Dorsolateral prefrontal cortex (tissue), 118 donors: ENCODE results near the gene DDX1. TPM values are rescaled to one million over a fixed set of nuclear protein-coding genes. Genes with fewer than 3 reads are reported as not detected.

Source experiments
- total RNA-seq, 120 experiments: library from RNA; stranded (reverse); gene quantifications; one replicate each; pipeline versions ENCODE4 v1.2.3 to v1.2.4, GENCODE V29; 2022

Gene DDX1
- total RNA-seq, 120 experiments from 2014 or later: 55.0 to 151 (median 117) TPM

Other genes with a start within 250 kb of the DDX1 start
- 10 to 100 TPM; 54.5 to 99.1 (median 74.0) TPM for gene NBAS, start 30.5 kb upstream of the DDX1 start, total RNA-seq